Loucy (cell line): ENCODE results near the gene ITPK1.

Source experiments
- EZH2phosphoT487 ChIP-seq: fragments of 200-600 bp; IDR thresholded peaks from 2 replicates; pipeline ENCODE4 v1.6.1; 2018; ENCODE audit warnings: antibody characterized with exemption, mild to moderate bottlenecking, moderate library complexity, borderline replicate concordance
- TF ChIP-seq, protein P1 (sequence below): fragments of 200-600 bp; sonication (generic); conservative IDR thresholded peaks from 2 replicates; pipeline ENCODE4 v1.5.1; 2014; ENCODE audit warnings: mild to moderate bottlenecking, antibody characterized with exemption, low read length

DNA sequence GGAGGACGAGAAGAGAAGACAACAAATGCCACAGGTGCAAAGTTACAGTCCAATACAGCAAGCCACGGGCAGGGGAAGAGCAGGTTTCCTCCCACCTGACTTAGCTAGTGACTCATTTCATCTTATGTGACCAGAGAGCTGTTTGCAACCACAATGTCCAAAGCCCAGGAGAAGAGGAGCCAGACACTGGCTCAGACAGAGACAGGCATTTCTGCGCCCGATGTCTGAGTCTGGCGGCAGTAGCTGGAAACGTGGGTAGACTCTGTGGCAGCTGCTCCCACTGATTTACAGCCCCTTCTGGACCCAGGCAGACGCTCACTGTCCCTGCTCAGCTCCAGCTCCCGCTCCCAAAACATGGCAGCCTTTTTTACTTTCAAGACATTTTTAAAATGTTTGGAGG, 132.8 kb downstream of the ITPK1 start:
- TF ChIP-seq, protein P1, sequence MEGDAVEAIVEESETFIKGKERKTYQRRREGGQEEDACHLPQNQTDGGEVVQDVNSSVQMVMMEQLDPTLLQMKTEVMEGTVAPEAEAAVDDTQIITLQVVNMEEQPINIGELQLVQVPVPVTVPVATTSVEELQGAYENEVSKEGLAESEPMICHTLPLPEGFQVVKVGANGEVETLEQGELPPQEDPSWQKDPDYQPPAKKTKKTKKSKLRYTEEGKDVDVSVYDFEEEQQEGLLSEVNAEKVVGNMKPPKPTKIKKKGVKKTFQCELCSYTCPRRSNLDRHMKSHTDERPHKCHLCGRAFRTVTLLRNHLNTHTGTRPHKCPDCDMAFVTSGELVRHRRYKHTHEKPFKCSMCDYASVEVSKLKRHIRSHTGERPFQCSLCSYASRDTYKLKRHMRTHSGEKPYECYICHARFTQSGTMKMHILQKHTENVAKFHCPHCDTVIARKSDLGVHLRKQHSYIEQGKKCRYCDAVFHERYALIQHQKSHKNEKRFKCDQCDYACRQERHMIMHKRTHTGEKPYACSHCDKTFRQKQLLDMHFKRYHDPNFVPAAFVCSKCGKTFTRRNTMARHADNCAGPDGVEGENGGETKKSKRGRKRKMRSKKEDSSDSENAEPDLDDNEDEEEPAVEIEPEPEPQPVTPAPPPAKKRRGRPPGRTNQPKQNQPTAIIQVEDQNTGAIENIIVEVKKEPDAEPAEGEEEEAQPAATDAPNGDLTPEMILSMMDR: no peak
- TF ChIP-seq EZH2phosphoT487: no peak
